HepG2 (cell line): ENCODE results near the gene RPL18. TPM values are rescaled to one million over a fixed set of nuclear protein-coding genes. Genes with fewer than 3 reads are reported as not detected.

Experiments used
- BORCS8-MEF2B ChIP-seq: sonication (generic); formaldehyde crosslinking; IDR thresholded peaks from 2 replicates; pipeline ENCODE4 v1.8.0; 2022; ENCODE audit warnings: mild to moderate bottlenecking, missing genetic modification reagents
- CENPT ChIP-seq: sonication (generic); formaldehyde crosslinking; IDR thresholded peaks from 2 replicates; pipeline ENCODE4 v1.8.0; 2022; ENCODE audit warnings: low read depth, mild to moderate bottlenecking, moderate library complexity, missing genetic modification reagents
- ELF1 ChIP-seq: sonication (generic); formaldehyde crosslinking; IDR thresholded peaks from 2 replicates; pipeline ENCODE4 v1.4.0; 2020; ENCODE audit warnings: missing genetic modification reagents
- GTF2F1 ChIP-seq: fragments of 150-350 bp; IDR thresholded peaks from 2 replicates; pipeline ENCODE4 v1.6.1; 2014; ENCODE audit warnings: low read length
- KMT2B ChIP-seq: IDR thresholded peaks from 2 replicates; pipeline ENCODE4 v1.6.1; 2016; ENCODE audit warnings: missing genetic modification reagents, missing compliant biosample characterization
- MAFG ChIP-seq: sonication (generic); formaldehyde crosslinking; IDR thresholded peaks from 2 replicates; pipeline ENCODE4 v1.5.1; 2020; ENCODE audit warnings: mild to moderate bottlenecking, missing genetic modification reagents
- MBNL3 ChIP-seq: fragments of 250-450 bp; sonication (Bioruptor Pico); conservative IDR thresholded peaks from 2 replicates; pipeline ENCODE4 v1.8.0; 2022; ENCODE audit warnings: mild to moderate bottlenecking, inconsistent platforms
- MTA1 ChIP-seq: sonication (generic); formaldehyde crosslinking; IDR thresholded peaks from 2 replicates; pipeline ENCODE4 v1.4.0; 2020; ENCODE audit warnings: missing genetic modification reagents, mild to moderate bottlenecking, borderline replicate concordance
- NCOA5 ChIP-seq: sonication (generic); formaldehyde crosslinking; IDR thresholded peaks from 2 replicates; pipeline ENCODE4 v1.4.0; 2020; ENCODE audit warnings: missing genetic modification reagents
- RAD21 ChIP-seq: fragments of 450-650 bp; formaldehyde crosslinking; IDR thresholded peaks from 2 replicates; pipeline ENCODE4 v1.5.0; 2020; ENCODE audit warnings: mild to moderate bottlenecking
- SMC3 ChIP-seq: IDR thresholded peaks from 2 replicates; pipeline ENCODE4 v1.6.1; 2011; ENCODE audit warnings: low read length, improper control_type of control experiment
- SNAPC4 ChIP-seq: sonication (generic); formaldehyde crosslinking; IDR thresholded peaks from 2 replicates; pipeline ENCODE4 v1.4.0; 2020; ENCODE audit warnings: mild to moderate bottlenecking, missing genetic modification reagents
- TAF15 ChIP-seq: fragments of 200-400 bp; formaldehyde crosslinking; IDR thresholded peaks from one replicate; pipeline ENCODE4 v1.6.1; 2018; ENCODE audit warnings: mild to moderate bottlenecking, low read depth, low read length; ENCODE audit not compliant: poor library complexity, severe bottlenecking
- TCF7L2 ChIP-seq: IDR thresholded peaks from 2 replicates; pipeline ENCODE4 v1.6.1; 2011; ENCODE audit warnings: mild to moderate bottlenecking, low read depth, low read length, moderate library complexity
- ZBTB38 ChIP-seq: sonication (generic); formaldehyde crosslinking; IDR thresholded peaks from 2 replicates; pipeline ENCODE4 v1.5.1; 2020; ENCODE audit warnings: mild to moderate bottlenecking, missing genetic modification reagents
- ZIK1 ChIP-seq: sonication (generic); formaldehyde crosslinking; IDR thresholded peaks from 2 replicates; pipeline ENCODE4 v1.5.0; 2020; ENCODE audit warnings: mild to moderate bottlenecking, low read depth, missing genetic modification reagents, borderline replicate concordance
- ZNF160 ChIP-seq: sonication (generic); formaldehyde crosslinking; IDR thresholded peaks from 2 replicates; pipeline ENCODE4 v1.8.0; 2022; ENCODE audit warnings: mild to moderate bottlenecking, inconsistent platforms, missing genetic modification reagents
- ZNF20 ChIP-seq: sonication (generic); formaldehyde crosslinking; IDR thresholded peaks from 2 replicates; pipeline ENCODE4 v1.4.0; 2020; ENCODE audit warnings: mild to moderate bottlenecking, moderate library complexity, missing genetic modification reagents
- ZNF235 ChIP-seq: sonication (generic); formaldehyde crosslinking; IDR thresholded peaks from 2 replicates; pipeline ENCODE4 v1.8.1; 2023; ENCODE audit warnings: mild to moderate bottlenecking, missing genetic modification reagents, borderline replicate concordance
- ZNF24 ChIP-seq: fragments of 450-650 bp; IDR thresholded peaks from 2 replicates; pipeline ENCODE4 v1.6.1; 2017; ENCODE audit warnings: antibody characterized with exemption, mild to moderate bottlenecking
- ZNF335 ChIP-seq: sonication (generic); formaldehyde crosslinking; IDR thresholded peaks from 2 replicates; pipeline ENCODE4 v1.4.0; 2020; ENCODE audit warnings: missing genetic modification reagents
- ZNF572 ChIP-seq: sonication (generic); formaldehyde crosslinking; IDR thresholded peaks from 2 replicates; pipeline ENCODE4 v1.5.1; 2020; ENCODE audit warnings: mild to moderate bottlenecking, missing genetic modification reagents
- ZNF740 ChIP-seq: sonication (generic); formaldehyde crosslinking; IDR thresholded peaks from 2 replicates; pipeline ENCODE4 v1.4.0; 2020; ENCODE audit warnings: missing genetic modification reagents
- ZNF766 ChIP-seq: sonication (generic); formaldehyde crosslinking; IDR thresholded peaks from 2 replicates; pipeline ENCODE4 v1.5.0; 2020; ENCODE audit warnings: missing genetic modification reagents, borderline replicate concordance
- ZNF891 ChIP-seq: sonication (generic); formaldehyde crosslinking; IDR thresholded peaks from 2 replicates; pipeline ENCODE4 v1.5.0; 2020; ENCODE audit warnings: mild to moderate bottlenecking, missing genetic modification reagents
- polyA plus RNA-seq, 8 experiments: library from polyadenylated mRNA; depleted of rRNA in 3 of 8; stranded (reverse) in 7 of 8; unstranded in 1 of 8; fragments of >200 nt; fragmentation: Illumina TruSeq in 4 of 8; extraction: Trizol in 4 of 8; gene quantifications; 2 replicates each; pipeline versions ENCODE4 v1.2.1 to v1.2.3, GENCODE V29; 2011 to 2016; ENCODE audit warnings: low read depth in 4 of 8, missing spikeins in 1 of 8, mixed read lengths in 1 of 8; ENCODE audit not compliant: insufficient read depth in 1 of 8
- total RNA-seq, 5 experiments: library from RNA; depleted of rRNA; stranded (reverse); fragments of >200 nt; fragmentation: Illumina TruSeq; extraction: Trizol; gene quantifications; 2 replicates each; pipeline ENCODE4 v1.2.3, GENCODE V29; 2016; ENCODE audit warnings: low read depth in 1 of 5
- TF ChIP-seq, protein P1 (sequence below): conservative IDR thresholded peaks from 2 replicates; pipeline ENCODE4 v1.6.1; 2018; ENCODE audit warnings: missing genetic modification reagents

The RPL18 gene
- total and polyA plus RNA-seq, 2 of the 13 experiments (the other 11 are each of a cell fraction or from before 2014, with no cell fraction given), result 1,485 to 1,639 TPM

DNA sequence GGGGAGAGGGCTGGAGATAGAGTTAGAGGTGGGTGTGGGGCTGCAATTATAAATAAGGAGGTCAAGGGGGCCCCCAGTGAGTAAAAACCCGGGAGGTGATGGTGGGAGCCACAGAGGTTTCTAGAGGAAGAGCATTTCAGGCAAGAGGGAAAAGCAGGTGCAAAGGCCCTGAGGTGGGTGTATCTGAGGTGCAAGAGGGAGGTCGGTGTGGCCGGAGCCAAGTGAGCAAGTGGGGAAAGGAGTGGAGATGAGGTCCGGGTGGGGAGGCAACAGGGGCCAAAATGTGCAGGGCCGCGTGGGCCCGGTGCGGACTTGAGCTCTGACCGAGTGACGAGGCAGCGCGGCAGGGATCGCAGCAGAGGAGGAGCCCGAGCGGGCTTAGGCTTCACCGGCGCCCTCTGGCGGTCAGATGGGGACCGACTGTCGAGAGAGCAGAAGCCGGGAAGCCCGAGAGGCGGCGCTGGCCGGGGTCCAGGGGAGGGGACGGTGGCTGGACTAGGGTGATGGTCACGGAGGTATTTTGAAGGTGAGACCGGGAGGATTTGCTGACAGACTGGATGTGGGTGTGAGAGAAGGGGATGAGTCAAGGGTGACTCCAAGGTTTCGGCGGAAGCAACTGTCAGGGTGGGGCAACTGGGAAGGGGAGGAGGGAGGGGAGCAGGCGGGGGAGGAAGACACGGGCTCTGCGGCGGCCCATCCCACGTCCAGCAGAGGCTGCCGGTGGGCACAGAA, 30.1 kb downstream of the RPL18 start (continued):
- TF ChIP-seq KMT2B (CRISPR knock-in tag) (0 out of 2 replicates have a peak, but pooled peaks have one; percentile 31), MAFG (CRISPR knock-in tag) (no peak), SMC3 (peak; percentile 34; the same call in 1 of the 2 replicates), BORCS8-MEF2B (no peak), MTA1 (CRISPR knock-in tag) (no peak), CENPT (CRISPR knock-in tag) (no peak), NCOA5 (CRISPR knock-in tag) (no peak), TAF15 (no peak), ZNF160 (CRISPR knock-in tag) (no peak), ZNF891 (CRISPR knock-in tag) (peak; percentile 48; the same call in 1 of the 2 replicates), ZBTB38 (CRISPR knock-in tag) (0 out of 2 replicates have a peak, but pooled peaks have one; percentile 19), ZNF740 (0 out of 2 replicates have a peak, but pooled peaks have one; percentile 25), ZNF20 (CRISPR knock-in tag) (no peak), GTF2F1 (no peak), TCF7L2 (no peak), ZNF335 (CRISPR knock-in tag) (0 out of 2 replicates have a peak, but pooled peaks have one; percentile 15), ZNF24 (no peak), SNAPC4 (CRISPR knock-in tag) (no peak), ELF1 (CRISPR knock-in tag) (0 out of 2 replicates have a peak, but pooled peaks have one; percentile 11), ZNF235 (CRISPR knock-in tag) (no peak), RAD21 (peak; percentile 83), ZIK1 (CRISPR knock-in tag) (no peak), ZNF766 (CRISPR knock-in tag) (0 out of 2 replicates have a peak, but pooled peaks have one; percentile 52), MBNL3 (CRISPR knock-in tag) (no peak), ZNF572 (CRISPR knock-in tag) (no peak)
- TF ChIP-seq, protein P1, sequence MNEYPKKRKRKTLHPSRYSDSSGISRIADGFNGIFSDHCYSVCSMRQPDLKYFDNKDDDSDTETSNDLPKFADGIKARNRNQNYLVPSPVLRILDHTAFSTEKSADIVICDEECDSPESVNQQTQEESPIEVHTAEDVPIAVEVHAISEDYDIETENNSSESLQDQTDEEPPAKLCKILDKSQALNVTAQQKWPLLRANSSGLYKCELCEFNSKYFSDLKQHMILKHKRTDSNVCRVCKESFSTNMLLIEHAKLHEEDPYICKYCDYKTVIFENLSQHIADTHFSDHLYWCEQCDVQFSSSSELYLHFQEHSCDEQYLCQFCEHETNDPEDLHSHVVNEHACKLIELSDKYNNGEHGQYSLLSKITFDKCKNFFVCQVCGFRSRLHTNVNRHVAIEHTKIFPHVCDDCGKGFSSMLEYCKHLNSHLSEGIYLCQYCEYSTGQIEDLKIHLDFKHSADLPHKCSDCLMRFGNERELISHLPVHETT (CRISPR knock-in tag), result no peak
